NT2/D1 (cell line): ENCODE measurements around the gene RAE1.

Experiments used
- YY1 ChIP-seq: IDR thresholded peaks from 2 replicates; pipeline ENCODE4 v1.6.1; 2011; ENCODE audit not compliant: insufficient read length, insufficient read depth
- ZNF274 ChIP-seq: IDR thresholded peaks from 2 replicates; pipeline ENCODE4 v1.6.1; 2011; ENCODE audit warnings: mild to moderate bottlenecking, low read depth, low read length

DNA sequence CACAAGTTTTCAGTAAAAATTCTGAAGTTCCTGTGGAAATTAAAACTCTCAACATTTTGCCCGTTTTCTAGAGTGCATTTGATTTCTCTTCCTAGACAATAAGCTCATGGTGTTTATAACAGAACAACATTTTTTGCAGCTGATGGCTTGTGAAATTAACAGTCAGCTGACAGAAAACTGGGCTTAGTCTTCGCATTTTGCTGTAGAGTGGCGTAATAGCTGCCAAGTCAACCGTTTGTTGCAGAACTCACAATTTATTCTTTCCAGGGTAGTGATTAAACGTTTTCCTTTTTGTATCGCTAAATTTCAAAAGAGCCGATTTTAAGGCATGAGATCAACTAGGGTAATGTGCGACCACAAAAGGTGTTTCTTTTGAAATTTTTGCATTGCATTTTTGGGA, 20.1 kb upstream of the RAE1 start:
- no peak for TF ChIP-seq ZNF274
- TF ChIP-seq YY1 = no peak
